HG03439 (cell line): Measurements from ENCODE around the gene FCER2.

Source experiments
- ATAC-seq: cut with Tn5 transposase; IDR thresholded peaks from one replicate; pipeline ENCODE4 v1.9.1; 2021; ENCODE audit warnings: mild to moderate bottlenecking, moderate library complexity; ENCODE audit not compliant: unreplicated experiment

Gene FCER2

DNA sequence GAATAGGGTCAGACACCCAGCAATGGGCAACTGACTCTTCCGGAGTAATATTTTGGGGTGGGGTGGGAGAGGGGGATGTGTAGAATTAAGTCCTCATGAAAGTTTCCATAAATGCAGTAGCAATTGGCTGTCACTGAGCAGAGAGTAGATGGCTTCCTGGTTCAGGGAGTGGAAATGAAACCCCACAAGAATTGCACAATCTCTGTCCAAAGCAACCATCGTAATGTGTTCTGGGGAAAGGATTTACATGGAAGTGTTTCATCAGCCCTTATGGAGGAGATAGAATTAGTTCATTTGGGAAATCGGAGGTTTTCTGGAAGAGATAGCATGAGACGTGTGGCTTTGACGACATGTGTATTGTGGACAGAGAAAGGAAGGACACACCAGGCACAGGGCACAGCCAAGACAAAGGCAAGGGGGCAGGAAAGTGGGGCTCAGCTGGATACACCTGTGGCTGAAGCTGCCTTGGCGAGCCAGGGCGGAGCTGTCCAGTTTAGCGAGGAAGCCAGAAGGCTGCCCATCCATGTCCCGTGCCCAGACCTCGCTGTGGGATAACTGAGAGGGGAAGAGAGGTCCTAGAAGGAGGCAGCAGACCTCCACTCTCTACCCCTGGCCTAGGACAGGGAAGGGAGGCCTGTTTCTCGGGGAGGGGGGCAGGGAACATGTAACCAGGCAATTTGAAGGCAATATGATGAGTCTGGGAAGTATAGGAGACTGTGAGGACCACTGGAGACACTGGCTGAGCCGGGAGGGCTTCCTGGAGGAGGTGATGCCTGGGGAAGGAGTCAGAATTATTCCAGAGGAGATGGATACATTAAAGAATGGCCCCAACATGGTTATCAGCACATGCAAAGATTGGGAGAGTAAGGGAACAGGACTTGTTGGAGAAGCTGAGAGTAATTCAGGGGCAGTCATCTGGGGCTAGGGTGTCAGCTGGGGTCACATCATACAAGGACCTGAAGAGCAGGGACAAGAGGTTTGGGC, 32.6 kb upstream of the FCER2 start:
- no peak for ATAC-seq

DNA sequence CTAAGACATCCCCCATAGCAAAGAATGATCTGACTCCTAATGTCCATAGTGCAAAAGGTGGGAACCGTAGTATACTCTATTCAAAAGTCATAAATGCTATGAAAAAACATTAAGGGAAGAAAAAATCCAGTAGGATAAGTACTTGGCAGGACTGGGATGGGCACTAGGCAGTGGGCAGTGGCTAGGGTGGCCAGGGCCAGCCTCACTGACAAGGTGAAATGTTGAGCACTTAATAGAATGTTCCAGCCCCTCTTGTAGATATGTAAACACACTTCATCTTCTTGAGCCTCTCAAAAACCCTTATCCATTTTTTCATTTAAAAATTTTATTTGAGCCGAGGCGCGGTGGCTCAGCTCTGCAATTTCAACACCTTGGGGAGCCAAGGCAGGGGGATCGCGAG, 31.4 kb upstream of the FCER2 start:
- no peak for ATAC-seq

DNA sequence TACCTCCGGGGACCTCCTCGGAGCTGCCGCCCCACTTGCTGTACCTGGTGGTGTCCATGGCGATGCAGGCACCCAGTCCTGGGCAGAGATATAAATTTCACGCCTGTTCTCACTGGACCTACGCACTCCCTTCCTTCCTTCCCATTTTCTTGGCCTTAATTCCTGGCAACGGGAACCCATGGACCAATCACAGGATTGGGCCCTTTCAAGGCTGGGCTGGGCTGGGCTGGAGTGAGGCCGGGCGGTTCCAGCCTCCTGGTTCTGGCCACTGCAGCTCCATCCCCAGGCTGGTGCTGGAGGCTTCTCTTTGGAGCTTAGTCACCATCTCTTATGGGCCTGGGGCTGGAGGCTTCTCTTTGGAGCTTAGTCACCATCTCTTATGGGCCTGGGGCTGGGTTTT, 30.1 kb upstream of the FCER2 start, which contains the start of gene CLEC4G:
TSS of gene CLEC4G (minus strand) at position 66 of the 400 bp plus-strand sequence. CDS start at position 58, 8 bp downstream.
- no peak for ATAC-seq

DNA sequence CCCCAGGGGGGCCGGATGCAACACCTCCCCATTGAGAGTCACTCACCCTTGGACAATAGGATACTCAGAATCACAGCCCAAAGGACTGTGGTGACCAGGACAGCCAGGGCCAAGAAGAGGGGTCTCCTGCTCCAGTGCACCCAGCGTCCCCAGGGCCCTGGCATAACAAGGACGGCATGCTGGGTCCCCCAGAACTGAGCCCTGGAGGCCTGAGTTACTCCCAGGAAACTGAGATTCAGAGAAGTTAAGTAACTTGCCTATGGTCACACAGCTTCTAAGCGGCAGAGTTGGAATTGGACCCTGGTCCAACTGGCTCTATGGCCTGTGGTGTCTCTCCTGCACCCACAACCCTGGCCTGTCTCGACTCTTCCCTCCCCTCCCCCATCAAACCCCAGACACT, 29.7 kb upstream of the FCER2 start:
- no peak for ATAC-seq

DNA sequence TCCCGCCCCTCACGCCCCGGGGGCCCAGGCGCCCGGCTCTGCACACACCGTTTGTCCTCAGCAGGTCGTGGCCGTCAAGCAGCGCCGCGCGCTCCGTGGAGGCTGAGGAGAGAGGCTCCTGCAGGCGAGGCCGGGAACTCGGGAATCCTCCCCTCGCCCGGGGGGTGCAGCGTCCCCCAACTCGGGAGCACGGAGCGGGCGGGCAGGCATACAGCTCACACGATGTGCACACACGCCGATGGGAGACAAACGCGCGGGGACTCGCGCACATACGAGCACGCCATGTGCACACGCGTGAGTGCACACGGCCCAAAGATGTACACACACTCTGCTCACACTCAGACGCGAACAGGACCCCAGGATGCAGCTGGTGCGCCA, 29.3 kb upstream of the FCER2 start:
- no peak for ATAC-seq

DNA sequence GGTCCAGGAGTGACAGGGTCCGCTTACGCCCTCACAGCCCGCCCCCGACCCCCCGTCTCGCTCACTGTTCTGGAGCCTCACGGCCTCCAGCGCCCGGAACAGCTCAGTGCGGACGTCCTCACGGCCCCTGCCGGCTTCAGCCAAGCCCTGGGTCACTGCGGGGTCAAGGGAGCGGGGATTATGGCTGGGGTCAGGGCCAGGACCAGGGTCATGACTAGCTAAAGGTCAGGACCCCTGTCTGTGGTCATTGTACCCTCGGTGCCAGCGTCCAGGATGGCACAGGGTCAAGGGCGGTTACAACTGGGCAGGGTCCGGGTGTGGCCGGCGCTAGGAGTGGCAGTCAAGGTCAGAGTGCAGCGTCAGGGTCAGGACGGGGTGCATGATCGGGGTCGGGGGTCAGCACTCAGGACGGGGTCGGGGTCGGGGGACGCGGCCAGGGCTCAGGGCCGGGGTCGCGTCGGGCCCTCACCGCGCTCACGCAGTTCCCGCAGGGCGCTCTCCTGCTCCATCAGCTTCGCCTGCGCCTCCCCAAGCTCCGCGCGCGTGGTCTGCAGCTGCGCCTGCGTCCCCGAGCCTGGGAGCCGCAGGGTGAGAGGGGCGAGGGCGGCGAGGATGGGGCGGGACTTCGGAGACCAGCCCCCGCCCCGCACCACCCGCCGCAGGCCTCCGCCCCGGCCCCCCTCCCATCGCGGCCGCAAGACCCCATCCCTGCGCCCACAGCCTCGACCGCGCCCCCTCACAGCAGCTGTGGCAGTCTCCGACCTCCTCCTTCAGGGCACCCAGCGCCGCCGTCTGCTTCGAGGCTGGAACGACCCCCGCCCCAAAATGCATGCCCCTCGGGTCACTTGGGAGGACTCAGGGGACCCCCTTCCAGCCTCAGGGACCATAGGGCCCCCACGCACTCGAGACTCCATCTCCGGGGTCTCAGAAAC, 28.6 kb upstream of the FCER2 start:
- no peak for ATAC-seq

DNA sequence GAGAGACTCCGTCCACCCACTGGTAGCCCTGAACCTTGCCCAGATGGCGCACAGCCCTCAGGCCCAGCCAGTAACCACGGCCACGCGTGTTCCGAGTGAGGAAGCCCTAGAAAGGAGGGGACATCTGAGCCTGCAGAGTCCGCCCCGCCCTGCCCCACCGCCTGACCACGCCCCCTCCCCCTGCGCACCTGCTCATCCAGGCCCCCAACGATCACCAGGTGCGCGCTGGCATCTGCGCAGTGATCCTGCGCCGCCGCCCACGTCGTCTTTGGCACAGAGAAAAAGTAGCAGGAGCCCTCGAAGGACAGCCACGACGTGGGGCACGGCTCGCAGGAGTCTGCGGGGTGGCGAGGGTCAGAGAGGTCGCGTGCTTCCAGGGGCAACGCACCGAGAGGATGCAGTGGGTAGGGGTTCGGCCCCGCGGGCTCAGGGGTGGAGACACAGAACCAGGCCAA, 27.9 kb upstream of the FCER2 start:
- ATAC-seq: no peak

DNA sequence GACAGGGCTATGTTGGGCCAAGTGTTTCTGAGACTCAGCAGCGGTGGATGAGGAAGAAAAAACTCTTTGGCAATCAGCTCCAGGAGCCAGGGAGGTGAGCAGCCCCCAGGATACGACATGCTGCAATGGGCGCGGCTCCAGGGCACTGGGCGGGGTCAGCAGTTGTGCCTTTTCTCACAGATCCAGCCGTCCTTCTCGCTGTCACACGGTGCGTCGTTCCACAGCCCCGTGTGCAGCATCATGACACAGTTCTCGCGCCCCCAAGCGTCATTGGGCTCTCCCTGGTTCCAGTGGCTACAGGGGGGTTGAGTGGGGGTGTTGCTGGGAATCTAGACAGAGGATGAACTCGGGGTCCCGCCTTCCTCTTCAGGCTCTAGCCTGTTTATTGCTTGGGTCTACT, 27.3 kb upstream of the FCER2 start:
- ATAC-seq: no peak

DNA sequence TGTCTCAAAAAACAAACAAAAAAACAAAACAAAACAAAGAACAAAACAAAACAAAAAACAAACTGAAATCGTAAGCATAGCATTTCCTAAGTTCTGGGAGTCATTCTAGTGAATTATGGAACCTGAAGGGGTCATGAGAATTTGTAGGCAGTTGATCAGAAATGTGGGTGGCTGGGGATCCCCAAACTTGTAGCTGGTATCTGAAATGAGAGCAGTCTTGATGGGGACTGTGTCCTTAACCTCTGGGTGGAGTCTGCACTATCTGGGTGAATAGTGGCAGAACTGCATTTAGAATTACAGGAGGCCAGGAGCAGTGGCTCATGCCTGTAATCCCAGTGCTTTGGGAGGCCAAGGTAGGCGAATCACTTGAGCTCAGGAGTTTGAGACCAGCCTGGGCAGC, 23.9 kb upstream of the FCER2 start:
- no peak for ATAC-seq

DNA sequence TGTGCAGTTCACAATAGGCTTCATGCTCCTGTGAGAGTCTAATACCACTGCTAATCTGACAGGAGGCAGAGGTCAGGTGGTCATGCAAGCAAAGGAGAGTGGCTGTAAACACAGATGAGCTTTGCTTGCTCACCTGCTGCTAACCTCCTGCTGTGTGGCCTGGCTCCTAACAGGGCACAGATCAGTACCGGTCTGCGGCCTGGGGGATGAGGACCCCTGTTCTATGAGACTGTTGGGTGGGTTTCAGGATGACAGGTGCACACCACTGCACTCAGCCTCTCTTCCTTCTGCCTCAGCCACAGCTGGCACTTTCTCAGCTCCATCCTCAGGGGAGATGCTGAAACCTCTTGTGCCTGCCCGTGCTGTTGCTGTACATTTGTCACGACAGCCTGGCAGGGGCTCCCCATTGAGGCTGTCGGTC, 20.3 kb upstream of the FCER2 start:
- no peak for ATAC-seq

DNA sequence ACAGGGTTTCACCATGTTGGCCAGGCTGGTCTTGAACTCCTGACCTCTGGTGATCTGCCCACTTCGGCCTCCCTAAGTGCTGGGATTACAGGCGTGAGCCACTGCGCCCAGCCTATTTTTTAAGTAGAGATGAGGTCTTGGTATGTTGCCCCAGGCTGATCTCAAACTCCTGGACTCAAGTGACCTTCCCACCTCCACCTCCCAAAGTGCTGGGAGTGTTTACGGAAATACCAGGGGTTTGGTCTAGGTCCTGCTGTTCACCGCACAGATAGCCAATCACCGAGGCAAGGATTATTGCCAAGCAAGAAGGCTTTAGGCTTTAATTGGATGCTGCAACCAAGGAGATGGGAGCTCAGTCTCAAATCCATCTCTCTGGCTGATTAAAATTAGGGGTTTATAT, 18.4 kb upstream of the FCER2 start:
- ATAC-seq: no peak

DNA sequence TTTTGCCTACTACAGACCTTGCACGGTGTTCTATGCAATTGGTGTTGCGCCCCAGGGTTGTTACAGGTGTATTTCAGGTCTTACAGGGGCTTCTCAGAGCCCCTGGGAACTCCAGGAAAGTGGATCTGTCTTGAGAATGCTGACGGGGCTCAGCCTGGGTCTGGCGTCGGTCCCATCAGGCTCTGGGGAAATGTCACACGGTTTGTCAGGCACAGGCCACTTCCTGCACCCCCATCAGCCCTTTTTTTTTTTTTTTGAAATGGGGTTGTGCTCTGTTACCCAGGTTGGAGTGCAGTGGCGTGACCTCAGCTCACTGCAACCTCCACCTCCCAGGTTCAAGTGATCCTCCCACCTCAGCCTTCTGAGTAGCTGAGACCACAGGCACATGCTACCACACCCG, 16.7 kb upstream of the FCER2 start:
- ATAC-seq: no peak

DNA sequence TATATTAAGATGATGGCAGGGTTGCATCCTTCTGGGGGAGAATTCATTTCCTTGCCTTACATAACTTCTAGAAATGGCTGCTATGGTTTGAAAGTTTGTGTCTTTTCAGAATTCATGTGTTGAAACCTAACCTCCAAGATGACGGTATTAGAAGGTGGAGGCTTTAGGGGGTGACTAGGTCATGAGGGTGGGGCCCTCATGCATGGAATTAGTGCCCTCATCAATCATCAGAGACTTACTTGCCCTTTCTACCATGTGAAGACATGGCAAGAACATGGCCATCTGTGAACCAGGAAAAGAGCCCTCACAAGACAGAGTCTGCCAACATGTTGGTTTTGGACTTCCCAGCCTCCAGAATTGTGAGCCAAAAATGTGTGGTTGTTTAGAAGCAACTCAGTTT, 14.8 kb upstream of the FCER2 start:
- no peak for ATAC-seq

DNA sequence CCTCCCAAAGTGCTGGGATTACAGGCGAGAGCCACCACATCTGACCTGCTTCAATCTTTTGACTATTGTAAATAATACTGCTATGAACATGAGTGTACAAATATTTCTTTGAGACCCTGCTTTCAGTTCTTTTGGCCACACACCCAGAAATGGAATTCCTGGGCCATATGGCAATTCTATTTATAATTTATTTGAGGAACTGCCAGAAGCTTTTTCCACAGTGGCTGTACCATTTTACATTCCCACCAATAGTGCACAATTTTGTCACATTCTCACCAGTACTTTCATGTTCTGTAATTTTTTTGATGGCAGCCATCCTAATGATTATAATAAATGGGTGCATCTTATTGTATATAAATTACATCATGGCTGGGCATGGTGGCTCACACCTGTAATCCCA, 13.7 kb upstream of the FCER2 start:
- no peak for ATAC-seq

DNA sequence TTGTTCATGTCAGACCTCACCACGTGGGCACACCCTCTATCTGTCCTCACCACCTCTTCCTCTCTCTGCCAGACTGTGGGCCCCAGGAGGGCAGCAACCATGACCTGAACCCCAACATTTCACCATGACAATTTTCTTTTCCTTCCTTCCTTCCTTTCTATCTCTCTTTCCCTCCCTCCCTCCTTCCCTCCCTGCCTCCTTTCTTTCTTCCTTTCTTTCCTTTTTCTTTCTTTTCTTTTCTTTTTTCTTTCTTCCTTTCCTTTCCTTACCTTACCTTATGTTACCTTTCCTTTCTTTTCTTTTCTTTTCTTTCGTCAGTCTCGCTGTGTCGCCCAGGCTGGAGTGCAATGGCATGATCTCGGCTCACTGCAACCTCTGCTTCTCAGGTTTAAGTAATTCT, 8.7 kb upstream of the FCER2 start:
- ATAC-seq: no peak

DNA sequence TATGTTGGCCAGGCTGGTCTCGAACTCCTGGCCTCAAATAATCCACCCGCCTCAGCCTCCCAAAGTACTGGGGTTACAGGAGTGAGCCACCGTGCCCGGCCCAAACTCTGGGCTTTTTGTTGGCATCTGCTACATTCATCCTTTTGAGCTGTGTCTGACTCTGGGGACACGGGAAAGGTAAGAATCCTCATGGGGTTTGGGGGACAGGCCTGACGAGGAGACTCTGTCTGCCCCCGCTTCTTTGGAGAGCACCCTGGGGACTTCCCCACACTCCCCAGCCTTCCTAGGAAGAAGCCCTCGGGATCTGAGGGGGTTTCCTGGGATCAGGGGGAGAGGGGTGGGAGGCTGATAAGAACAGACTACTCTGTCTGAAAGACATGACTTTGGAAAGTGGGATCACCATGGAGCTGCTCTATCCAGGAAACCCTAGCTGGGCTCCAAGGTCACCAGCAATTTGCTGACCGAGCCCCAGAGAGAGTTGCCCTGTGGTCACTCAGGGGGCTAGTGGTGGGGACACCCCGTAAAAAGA, 8.1 kb upstream of the FCER2 start:
- ATAC-seq: no peak

DNA sequence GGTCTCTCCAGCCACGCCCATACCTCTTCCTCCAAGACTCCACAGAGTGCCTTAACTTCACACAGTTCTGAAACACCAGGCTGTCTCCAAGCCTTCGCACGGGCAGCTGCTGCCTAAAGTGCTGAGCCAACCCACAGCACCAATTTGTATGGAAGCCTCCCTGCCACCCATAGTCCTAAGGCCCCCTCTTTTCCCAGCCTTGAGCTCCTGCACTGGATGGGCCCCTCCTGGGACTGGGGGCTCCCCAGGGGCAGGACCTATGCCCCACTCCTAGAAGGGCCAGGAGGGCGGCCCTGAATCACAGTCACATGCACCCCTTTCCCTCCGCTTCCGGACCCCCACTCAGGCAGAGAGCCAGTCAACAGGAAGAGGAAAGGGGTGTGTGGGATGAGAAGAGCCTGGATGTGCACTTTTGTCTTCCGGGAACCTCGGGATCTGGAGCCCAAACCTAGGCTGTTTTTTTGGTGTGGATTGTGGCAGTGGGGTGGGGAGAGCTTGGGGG, 5.1 kb upstream of the FCER2 start:
- ATAC-seq: no peak

DNA sequence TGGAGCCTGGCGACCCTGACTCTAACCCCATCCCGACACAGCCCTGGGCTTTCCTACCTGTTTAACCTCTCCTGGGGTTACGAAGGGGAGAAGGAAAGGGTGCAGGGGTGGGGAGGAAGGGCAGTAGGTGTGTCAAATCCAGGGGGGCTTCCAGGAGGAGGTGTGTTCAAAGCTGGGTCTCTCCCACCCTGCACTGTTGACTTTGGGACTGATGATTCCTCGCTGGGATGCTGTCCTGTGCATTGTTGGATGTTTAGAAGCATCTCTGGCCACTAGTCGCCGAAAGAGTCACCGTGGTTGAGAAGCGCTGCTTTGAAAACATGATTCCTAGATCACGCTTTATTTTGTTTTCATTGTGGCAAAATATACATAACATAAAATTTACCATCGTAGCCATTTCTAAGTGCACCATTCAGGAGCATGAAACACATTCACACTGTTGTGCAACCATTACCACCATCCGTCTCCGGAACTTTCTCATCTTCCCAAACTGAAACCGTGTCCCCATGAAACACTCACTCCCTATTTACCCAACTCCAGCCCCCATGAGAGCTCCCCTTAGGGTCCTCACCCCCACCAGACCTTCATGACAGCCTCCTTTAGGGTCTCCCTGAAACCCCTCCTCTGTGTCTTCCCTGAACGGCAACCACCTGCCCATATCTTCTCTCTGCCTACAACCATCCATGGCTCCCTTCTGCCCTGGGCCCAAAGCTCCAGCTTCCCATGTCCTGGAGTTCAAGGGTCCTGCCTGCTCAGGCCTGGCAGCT, 4.4 kb upstream of the FCER2 start:
- no peak for ATAC-seq

DNA sequence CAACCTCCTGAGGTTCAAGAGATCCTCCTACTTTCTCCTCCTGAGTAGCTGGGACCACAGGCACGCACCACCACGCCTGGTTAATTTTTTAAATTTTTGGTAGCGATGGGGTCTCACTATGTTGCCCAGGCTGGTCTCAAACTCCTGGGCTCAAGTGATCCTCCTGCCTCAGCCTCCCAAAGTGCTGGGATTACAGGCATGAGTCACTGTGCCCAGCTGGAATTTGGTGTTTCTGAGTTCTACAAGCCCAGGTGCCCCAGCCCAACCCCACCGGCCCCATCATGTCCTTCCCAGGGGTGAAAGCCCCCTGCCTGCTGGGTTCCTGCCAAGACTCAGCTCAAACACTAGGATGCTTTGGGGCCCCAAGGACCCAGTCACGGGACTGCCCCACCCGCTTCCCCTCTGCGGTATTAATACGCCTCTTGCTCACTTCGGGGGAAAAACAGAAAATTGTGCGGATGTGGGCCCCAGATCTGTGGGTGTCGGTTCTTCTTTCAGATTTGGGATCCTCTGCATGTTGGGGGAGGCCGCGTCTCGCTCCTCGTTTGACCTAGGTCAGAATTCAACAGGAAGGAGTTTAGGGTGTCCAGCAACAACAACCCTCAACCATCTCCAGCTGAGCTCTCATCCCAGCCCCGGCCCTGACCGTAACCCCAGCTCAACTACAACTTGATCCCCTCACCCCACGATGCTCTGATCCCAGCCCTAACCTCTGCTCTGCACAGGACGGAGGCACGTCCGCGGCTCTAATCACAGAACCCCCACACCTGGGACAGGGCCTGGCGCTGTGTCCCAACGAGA, 3.7 kb upstream of the FCER2 start:
- ATAC-seq: peak; percentile 49
